H1 (cell line): ENCODE data around the gene CDCA4.

Experiments
- BACH1 ChIP-seq: IDR thresholded peaks from 2 replicates; pipeline ENCODE4 v1.6.1; 2012; ENCODE audit warnings: low read length, improper control_type of control experiment
- CHD2 ChIP-seq: IDR thresholded peaks from 2 replicates; pipeline ENCODE4 v1.6.1; 2012; ENCODE audit warnings: low read length, improper control_type of control experiment
- CREB1 ChIP-seq: IDR thresholded peaks from 2 replicates; pipeline ENCODE4 v1.6.1; 2012; ENCODE audit warnings: inconsistent platforms
- CTCF ChIP-seq, 3 experiments: IDR thresholded peaks; 1 replicate in 2 of 3; 2 replicates in 1 of 3; pipeline versions ENCODE4 v1.5.1 to v1.6.1; 2011; ENCODE audit warnings: low read length in 3 of 3, mild to moderate bottlenecking in 3 of 3, inconsistent platforms in 2 of 3, low read depth in 1 of 3, moderate library complexity in 1 of 3; ENCODE audit not compliant: insufficient read depth in 1 of 3; ENCODE audit errors: control extremely low read depth in 1 of 3
- EZH2 ChIP-seq: fragments of 200-600 bp; sonication (generic); IDR thresholded peaks from 2 replicates; pipeline ENCODE4 v1.7.1; 2012; ENCODE audit warnings: low read depth, mild to moderate bottlenecking, moderate library complexity, low read length, inconsistent platforms; ENCODE audit not compliant: severe bottlenecking
- GABPA ChIP-seq: IDR thresholded peaks from 2 replicates; pipeline ENCODE4 v1.6.1; 2011; ENCODE audit warnings: mild to moderate bottlenecking, low read length, moderate library complexity, borderline replicate concordance; ENCODE audit not compliant: insufficient read depth
- JUN ChIP-seq: IDR thresholded peaks from 2 replicates; pipeline ENCODE4 v1.6.1; 2011; ENCODE audit warnings: low read depth, mild to moderate bottlenecking, improper control_type of control experiment, low read length
- KDM5A ChIP-seq: fragments of 200-600 bp; IDR thresholded peaks from 2 replicates; pipeline ENCODE4 v1.7.1; 2012; ENCODE audit warnings: mild to moderate bottlenecking, low read length, inconsistent platforms, mixed read lengths
- POLR2A ChIP-seq, 2 experiments: IDR thresholded peaks; 1 replicate in 1 of 2; 2 replicates in 1 of 2; pipeline ENCODE4 v1.6.1; 2011; ENCODE audit warnings: low read depth in 2 of 2, low read length in 2 of 2, mild to moderate bottlenecking in 2 of 2; ENCODE audit errors: control extremely low read depth in 1 of 2
- SIRT6 ChIP-seq: IDR thresholded peaks from one replicate; pipeline ENCODE4 v1.7.1; 2012; ENCODE audit warnings: low read length, inconsistent platforms
- TAF1 ChIP-seq: IDR thresholded peaks from 2 replicates; pipeline ENCODE4 v1.6.1; 2011; ENCODE audit warnings: mild to moderate bottlenecking, low read depth, low read length
- TEAD4 ChIP-seq: IDR thresholded peaks from 2 replicates; pipeline ENCODE4 v1.6.1; 2012; ENCODE audit warnings: low read depth, low read length, inconsistent platforms, mixed read lengths
- YY1 ChIP-seq: IDR thresholded peaks from 2 replicates; pipeline ENCODE4 v1.6.1; 2011; ENCODE audit warnings: low read depth, mild to moderate bottlenecking, low read length

GRCh38 chr14:105012171-105012985 is 8.5 kb downstream of the CDCA4 start:
- TF ChIP-seq KDM5A, result no peak
- TF ChIP-seq GABPA, result no peak
- TF ChIP-seq YY1, result no peak
- TF ChIP-seq CREB1, result no peak
- no peak for TF ChIP-seq EZH2
- no peak for TF ChIP-seq POLR2A (IDR thresholded peaks at IDR 0.05; ENCODE audit: control extremely low read depth in 1 of 2, low read depth in 2 of 2, low read length in 2 of 2)
- no peak for TF ChIP-seq TAF1
- TF ChIP-seq BACH1, result no peak
- peak; percentile 9 to 28 (median 17); a peak in 3 of 4 replicates for TF ChIP-seq CTCF (IDR thresholded peaks at IDR 0.05; ENCODE audit: control extremely low read depth in 1 of 3, insufficient read depth in 1 of 3, low read depth in 1 of 3, low read length in 3 of 3)
- no peak for TF ChIP-seq JUN
- TF ChIP-seq SIRT6, result no peak
- no peak for TF ChIP-seq TEAD4
- no peak for TF ChIP-seq CHD2
